Epithelial cell of prostate (primary cell): Measurements from ENCODE around the gene CFAP298.
"Not testable (repeated sequence)": the region's sequence is repeated elsewhere in the genome, so short reads cannot be mapped to it uniquely, and the experiment has no call there.

Source experiments
- DNase-seq: peaks from one replicate; pipeline ENCODE4 v3.0.0-alpha.2; 2011; ENCODE audit warnings: low read depth, low spot score
- H3K27ac ChIP-seq: fragments of 450-650 bp; 2 replicates; pipeline ENCODE4 v1.5.1; 2017; ENCODE audit warnings: mild to moderate bottlenecking

Gene CFAP298

GRCh38 chr21:32569261-32570230 lies 42.6 kb downstream of the CFAP298 start:
- DNase-seq: peak; percentile 18

DNA sequence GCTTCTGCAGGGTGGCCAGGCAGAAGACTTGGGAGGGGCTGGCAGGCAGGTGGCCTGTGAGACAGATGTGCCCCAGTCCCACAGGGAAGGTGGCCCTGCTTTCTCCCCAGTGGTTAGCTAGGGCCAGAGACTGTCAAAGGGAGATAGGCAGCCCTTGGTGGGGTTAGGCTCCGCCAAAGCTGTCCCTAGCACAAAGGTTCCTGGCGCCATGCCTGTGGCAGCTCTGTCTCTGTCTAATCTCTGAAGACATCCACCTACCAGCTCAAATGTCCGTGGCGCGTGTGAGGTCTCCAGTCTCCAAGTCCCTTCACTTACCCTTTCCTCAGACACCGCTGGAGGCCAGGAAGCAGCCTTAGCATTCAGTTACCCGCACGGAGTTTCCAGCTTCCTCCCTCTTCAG lies 44.6 kb downstream of the CFAP298 start:
- H3K27ac ChIP-seq: no peak overlapping the region
- no peak for DNase-seq

More at GRCh38 chr21:32569261-32570230, 42.6 kb downstream of the CFAP298 start:
- peak overlapping the region; percentile 45 for H3K27ac ChIP-seq

GRCh38 chr21:32566741-32567389 lies 45.3 kb downstream of the CFAP298 start:
- no peak overlapping the region for H3K27ac ChIP-seq
- no peak for DNase-seq

DNA sequence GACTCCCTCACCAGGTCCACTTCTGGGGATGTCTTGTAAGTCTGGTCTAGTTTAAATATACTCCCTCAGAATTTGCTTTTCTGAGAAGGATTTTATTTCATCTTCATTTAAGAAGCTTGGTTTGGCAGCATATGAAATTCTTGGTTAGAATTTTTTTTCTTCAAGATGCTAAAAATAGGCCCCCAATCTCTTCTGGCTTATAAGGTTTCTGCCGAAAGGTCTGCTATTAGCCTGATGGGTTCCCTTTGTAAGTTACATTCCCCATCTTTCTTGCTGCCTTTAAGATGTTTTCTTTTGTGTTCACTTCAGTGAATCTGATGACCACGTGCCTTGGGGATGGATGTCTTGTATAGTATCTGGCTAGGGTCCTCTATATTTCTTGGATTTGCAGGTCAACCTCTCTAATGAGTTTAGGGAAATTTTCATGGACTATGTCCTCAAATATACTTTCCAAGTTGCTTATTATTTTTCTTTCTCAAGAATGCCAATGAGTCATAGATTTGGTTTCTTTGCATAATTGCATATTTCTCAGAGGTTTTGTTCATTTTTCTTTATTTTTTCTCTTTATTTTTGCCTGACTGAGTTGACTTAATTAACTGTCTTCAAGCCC lies 46.2 kb downstream of the CFAP298 start:
- no peak overlapping the region for H3K27ac ChIP-seq
- DNase-seq: no peak

DNA sequence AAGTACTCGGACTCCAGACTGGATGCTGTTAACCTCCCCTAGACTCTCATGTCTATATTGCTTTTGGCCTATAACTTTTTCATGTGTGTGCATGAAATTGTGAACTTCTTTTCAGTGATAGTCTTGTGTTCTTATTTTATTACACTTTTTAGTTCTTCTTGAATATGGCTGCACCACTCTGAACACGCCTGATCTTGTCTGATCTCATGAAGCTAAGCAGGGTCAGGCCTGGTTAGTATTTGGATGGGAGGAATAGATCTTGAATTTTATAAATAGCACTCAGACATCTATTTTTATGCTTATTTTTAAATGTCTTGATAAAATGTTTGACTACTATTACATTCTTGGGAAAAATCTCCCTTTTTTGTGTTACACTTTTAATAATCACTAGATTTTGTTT lies 49.3 kb downstream of the CFAP298 start:
- H3K27ac ChIP-seq: no peak overlapping the region
- no peak for DNase-seq

DNA sequence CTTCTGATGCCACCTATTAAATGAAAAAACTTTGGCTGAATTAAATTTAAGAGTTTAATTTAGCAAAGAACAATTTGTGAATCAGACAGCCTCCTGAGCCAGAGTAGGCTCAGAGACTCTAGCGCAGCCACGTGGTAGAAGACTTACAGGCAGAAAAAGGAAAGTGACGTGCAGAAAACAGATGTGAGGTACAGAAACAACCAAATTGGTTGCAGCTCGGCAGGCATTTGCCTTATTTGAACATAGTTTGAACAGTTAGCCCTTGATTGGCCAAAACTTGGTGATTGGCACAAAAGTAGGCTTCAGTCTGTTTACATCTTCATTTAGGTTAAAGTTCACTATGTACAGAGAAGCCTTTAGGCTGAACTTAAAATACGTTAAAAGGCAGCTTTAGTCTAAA lies 49.8 kb downstream of the CFAP298 start:
- no peak overlapping the region for H3K27ac ChIP-seq
- no peak for DNase-seq

DNA sequence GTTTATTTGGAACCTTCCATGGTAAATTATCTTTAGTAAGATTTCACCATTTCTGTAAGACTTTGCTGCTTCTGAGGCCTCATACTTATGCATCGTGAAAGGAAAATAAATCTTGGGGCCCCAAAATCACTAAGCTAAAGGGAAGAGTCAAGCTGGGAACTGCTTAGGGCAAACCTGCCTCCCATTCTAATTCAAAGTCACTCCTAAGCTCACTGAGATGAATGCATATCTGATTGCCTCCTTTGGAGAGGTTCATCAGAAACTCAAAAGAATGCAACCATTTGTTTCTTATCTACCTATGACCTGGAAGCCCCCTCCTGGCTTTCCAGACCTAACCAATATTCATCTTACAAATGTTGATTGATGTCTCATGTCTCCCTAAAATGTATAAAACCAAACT lies 50.7 kb downstream of the CFAP298 start:
- H3K27ac ChIP-seq, DNase-seq: not testable (repeated sequence)

DNA sequence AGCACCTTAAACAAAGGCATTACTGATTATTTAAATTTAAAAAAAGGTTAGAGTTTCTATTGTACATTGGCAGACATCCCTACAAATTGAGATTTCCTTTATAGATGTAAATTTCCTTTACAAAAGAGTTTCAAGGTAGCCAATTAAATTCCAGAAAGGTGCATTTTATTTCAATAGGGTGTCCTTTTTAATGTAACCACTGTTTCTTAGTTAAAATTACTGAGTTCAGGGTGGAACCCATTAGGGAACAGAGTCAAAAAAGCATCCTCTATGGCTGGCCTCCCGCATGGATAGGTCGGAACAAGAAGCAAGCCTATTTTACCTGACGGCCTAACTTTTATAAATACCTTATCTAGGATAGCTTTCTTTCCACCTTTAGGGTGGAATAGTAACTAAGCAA lies 51.3 kb downstream of the CFAP298 start:
- DNase-seq: no peak
- no peak overlapping the region for H3K27ac ChIP-seq

DNA sequence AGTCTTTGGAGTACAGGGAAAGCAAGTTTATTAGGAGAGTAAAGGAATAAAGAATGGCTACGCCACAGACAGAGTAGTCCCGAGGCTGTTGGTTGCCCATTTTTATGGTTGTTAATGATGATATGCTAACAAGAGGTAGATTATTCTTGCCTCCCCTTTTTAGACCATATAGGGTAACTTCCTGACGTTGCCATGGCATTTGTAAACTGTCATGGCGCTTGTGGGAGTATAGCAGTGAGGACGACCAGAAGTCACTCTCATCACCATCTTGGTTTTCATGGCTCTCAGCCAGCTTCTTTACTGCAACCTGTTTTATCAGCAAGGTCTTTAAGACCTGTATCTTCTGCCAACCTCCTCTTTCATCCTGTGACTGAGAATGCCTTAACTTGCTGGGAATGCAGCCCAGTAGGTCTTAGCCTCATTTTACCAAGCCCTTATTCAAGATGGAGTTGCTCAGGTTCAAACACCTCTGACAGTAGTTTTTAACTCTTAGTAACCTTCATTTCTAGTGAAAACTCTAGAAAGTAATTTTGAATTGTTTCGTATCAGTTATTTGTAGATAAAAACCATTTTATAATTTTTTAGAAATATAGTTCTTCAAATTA lies 53.1 kb downstream of the CFAP298 start:
- no peak overlapping the region for H3K27ac ChIP-seq
- DNase-seq: no peak

GRCh38 chr21:32558106-32558505 lies 54.1 kb downstream of the CFAP298 start:
- DNase-seq: no peak
- H3K27ac ChIP-seq: no peak overlapping the region

DNA sequence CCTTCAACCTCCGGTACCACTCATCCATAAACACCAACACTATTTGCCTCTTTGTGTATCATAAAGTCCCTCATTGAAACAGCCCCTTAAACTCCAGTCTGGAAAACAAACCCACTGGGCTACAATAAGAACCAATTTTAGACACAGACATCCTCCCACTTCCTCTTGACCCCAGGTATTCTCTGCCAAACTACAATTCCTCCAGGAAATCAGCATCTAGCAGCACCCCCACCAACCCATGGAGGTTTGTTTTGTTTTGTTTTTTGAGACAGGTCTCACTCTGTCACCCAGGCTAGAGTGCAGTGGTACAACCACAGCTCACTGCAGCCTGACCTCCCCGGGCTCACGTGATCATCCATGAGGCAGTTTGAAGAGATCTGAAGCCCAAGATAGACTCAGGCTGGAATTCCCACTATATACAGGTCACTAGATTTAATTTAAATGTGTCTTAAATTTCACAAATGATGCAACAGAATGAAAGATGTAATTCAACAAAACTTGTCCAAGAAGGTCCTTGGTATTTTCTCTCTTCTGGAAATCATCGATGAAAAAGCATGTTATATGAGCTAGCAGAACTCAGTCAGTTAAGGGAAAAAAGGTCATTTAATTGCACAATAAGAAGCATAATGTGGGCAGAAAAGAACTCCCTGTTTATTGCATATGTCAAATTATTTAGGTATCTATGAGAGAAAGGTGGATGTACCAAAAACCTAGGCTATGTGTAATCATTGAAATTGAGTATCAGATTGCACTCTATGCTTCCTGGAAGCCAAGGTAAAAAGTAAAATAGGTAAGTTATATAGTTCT lies 57.1 kb downstream of the CFAP298 start:
- H3K27ac ChIP-seq: no peak overlapping the region
- no peak for DNase-seq

GRCh38 chr21:32549886-32550285 lies 62.3 kb downstream of the CFAP298 start:
- no peak for DNase-seq
- H3K27ac ChIP-seq: no peak overlapping the region

GRCh38 chr21:32549440-32549839 lies 62.7 kb downstream of the CFAP298 start:
- H3K27ac ChIP-seq: no peak overlapping the region
- no peak for DNase-seq
